Naive thymus-derived CD8-positive, alpha-beta T cell (primary cell): Measurements from ENCODE around the gene MROH9. TPM values are rescaled to one million over a fixed set of nuclear protein-coding genes. Genes with fewer than 3 reads are reported as not detected.
"Not testable (repeated sequence)": the region's sequence is repeated elsewhere in the genome, so short reads cannot be mapped to it uniquely, and the experiment has no call there.

Experiments used
- ATAC-seq, 2 donors: fragments of 150-1000 bp; cut with Tn5 transposase in 1 of 2; sonication (Bioruptor Pico), chemical (Tn5 transposase) in 1 of 2; 1 replicate in 1 of 2; 2 replicates in 1 of 2; pipeline ENCODE4 v1.10.0; 2021; ENCODE audit warnings: mild to moderate bottlenecking in 2 of 2, moderate library complexity in 2 of 2
- POLR2A ChIA-PET: fragments of 350-600 bp; sonication (Branson Sonifier 250); formaldehyde crosslinking; loops from one replicate; lab custom pipeline; 2021; ENCODE audit warnings: antibody characterized with exemption; lab: Charles Lee
- DNase-seq, 10 donors: peaks; one replicate each; pipeline versions ENCODE4 v3.0.0 to v3.0.0-alpha.2; 2020 to 2022
- H3K27ac Mint-ChIP-seq, 10 donors: one replicate each; pipeline ENCODE4 v1.8.0; 2020 to 2022; ENCODE audit warnings: mild to moderate bottlenecking in 10 of 10, mixed read lengths in 10 of 10, moderate library complexity in 4 of 10, inconsistent platforms in 1 of 10
- H3K27me3 Mint-ChIP-seq, 5 donors: one replicate each; pipeline ENCODE4 v1.8.0; 2021 to 2022; ENCODE audit warnings: mixed read lengths in 5 of 5
- H3K36me3 Mint-ChIP-seq, 3 donors: one replicate each; pipeline ENCODE4 v1.8.0; 2020 to 2022; ENCODE audit warnings: mixed read lengths in 3 of 3, mild to moderate bottlenecking in 2 of 3, inconsistent platforms in 1 of 3
- H3K4me1 Mint-ChIP-seq, 4 donors: one replicate each; pipeline ENCODE4 v1.8.0; 2021 to 2022; ENCODE audit warnings: mixed read lengths in 4 of 4
- H3K4me3 Mint-ChIP-seq, 10 donors: one replicate each; pipeline ENCODE4 v1.8.0; 2020 to 2022; ENCODE audit warnings: mild to moderate bottlenecking in 10 of 10, mixed read lengths in 10 of 10, moderate library complexity in 6 of 10, inconsistent platforms in 1 of 10
- H3K9me3 Mint-ChIP-seq, 9 donors: one replicate each; pipeline ENCODE4 v1.8.0; 2020 to 2022; ENCODE audit warnings: mixed read lengths in 9 of 9, mild to moderate bottlenecking in 3 of 9, inconsistent platforms in 1 of 9, moderate library complexity in 1 of 9
- polyA plus RNA-seq, 3 donors: library from polyadenylated mRNA; unstranded; fragments of 300-500 nt; fragmentation: Illumina TruSeq; gene quantifications; one replicate each; pipeline ENCODE4 v1.2.3, GENCODE V29; 2021
- total RNA-seq, 8 experiments: library from RNA in 2 of 8; stranded (reverse) in 2 of 8; gene quantifications; one replicate each; pipeline ENCODE4 v1.2.3 and lab custom pipeline; 2021 to 2026

The MROH9 gene, protein sequence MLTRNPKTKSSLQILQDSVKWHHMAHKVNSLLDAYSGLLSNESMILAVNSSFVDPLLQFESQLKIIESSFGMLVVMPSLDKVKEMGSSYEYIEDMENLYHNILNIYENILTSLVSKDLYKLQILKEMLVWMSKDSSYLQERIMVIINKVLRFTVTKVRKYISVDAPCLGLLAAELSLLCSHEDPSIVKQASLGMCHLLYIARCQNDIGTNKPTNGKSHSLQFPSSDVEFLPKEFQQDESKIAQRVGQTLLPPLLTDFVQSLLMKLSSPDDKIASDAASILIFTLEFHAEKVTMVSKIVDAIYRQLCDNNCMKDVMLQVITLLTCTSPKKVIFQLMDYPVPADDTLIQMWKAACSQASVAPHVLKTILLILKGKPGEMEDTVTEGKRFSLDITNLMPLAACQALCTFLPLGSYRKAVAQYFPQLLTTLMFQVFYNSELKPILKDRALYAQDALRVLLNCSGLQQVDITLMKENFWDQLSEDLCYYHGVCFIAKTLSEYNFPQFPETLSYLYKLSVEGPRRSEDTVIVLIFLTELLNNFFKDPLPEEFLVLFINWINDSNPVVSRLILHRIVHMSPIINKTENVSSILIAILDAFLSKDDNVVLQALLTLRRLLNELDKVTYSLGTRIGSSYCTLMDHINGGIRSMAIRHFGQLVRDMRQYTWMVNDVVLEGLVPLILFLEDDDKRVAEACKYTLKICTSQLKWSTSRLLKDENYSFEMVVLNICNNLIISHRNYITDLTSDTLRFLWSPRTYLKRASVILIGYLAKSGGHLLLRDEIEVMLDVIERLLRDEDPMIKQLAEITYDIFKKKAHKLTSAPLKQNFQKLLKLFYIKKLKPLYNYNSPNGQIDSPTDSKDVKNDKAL
- total RNA-seq = not detected
- polyA plus RNA-seq = not detected
- 0 reads per million in 6 experiments for total RNA-seq (lab: John Stamatoyannopoulos, UW)

- no peak for ATAC-seq
- POLR2A ChIA-PET = no interaction called here
- H3K4me1 Mint-ChIP-seq = no peaks in the 10 kb centered on the region
- DNase-seq = no peak
- H3K27ac Mint-ChIP-seq = no peak within 1 kb of the TSS
- peaks cover 4 to 21% (median 16%) of the 10 kb centered on the region in 5 donors for H3K27me3 Mint-ChIP-seq
- H3K9me3 Mint-ChIP-seq = no peaks in the 10 kb centered on the region
- no peaks in the 10 kb centered on the region for H3K36me3 Mint-ChIP-seq
- H3K4me3 Mint-ChIP-seq = no peak within 1 kb of the TSS
Observed at GRCh38 chr1:170935231-170935630, at the start of gene MROH9. Gene MROH9 (plus strand): TSS chr1:170935534. CDS start chr1:170945557, 10,023 bp downstream.

DNA sequence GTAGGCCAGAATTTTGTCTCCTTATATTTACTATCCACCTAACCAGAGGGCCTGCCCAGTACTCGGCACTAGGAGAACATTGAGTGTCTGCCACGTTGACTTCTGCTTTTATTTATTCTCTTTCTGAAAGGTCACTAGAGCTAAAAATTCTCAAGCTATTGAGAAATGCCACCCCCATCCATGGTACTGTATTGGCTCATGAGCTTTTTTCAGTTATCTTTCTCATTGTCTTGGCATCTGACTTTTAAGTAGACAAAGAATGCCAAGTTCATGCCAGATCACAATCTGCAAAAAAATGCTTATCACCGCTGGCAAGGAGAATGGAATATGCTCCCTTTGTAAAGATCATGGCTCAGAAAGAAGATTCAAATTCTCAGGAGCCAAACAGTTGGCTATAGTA is 49.8 kb upstream of the MROH9 start:
- peaks cover 0 to 12% (median 8%) of the 10 kb centered on the region in 5 donors for H3K27me3 Mint-ChIP-seq
- POLR2A ChIA-PET = no interaction called here
- ATAC-seq (no peak), DNase-seq (no peak)
- H3K27ac Mint-ChIP-seq = no peak overlapping the region
- peaks cover 0 to 4% (median 0%) of the 10 kb centered on the region in 9 donors for H3K9me3 Mint-ChIP-seq
- H3K36me3 Mint-ChIP-seq = no peaks in the 10 kb centered on the region
- H3K4me1 Mint-ChIP-seq = no peaks in the 10 kb centered on the region
- H3K4me3 Mint-ChIP-seq = no peak overlapping the region

GRCh38 chr1:170886460-170886859 is 48.9 kb upstream of the MROH9 start:
- no peaks in the 10 kb centered on the region for H3K36me3 Mint-ChIP-seq
- POLR2A ChIA-PET = no interaction called here
- DNase-seq = no peak
- H3K27me3 Mint-ChIP-seq = peaks cover 0 to 13% (median 10%) of the 10 kb centered on the region in 5 donors
- ATAC-seq = no peak
- H3K9me3 Mint-ChIP-seq = peaks cover 0 to 4% (median 0%) of the 10 kb centered on the region in 9 donors
- H3K4me1 Mint-ChIP-seq = no peaks in the 10 kb centered on the region
- H3K27ac Mint-ChIP-seq = no peak overlapping the region
- no peak overlapping the region for H3K4me3 Mint-ChIP-seq

DNA sequence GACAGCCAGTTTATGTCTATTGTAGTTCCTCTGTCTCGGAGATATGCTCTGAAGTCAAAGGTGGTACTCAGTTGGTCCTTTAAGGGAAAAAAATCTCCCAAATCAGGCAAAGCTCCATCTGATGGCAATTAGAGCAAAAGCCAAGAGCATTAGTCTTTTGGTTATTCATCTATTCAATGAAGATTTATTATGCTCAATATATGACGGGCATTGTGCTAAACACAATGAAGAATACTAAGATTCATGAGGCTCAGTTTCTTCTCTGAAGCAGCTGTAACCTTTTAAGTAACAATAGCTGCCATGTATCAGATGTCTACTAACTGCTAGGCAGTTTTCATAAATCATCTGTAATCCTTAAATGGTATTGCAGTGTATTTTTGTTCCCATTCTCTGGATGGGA is 47.6 kb upstream of the MROH9 start:
- ATAC-seq (no peak), DNase-seq (no peak)
- H3K9me3 Mint-ChIP-seq = peaks cover 0 to 4% (median 0%) of the 10 kb centered on the region in 9 donors
- H3K36me3 Mint-ChIP-seq = no peaks in the 10 kb centered on the region
- H3K4me3 Mint-ChIP-seq = no peak overlapping the region
- H3K27me3 Mint-ChIP-seq = peaks cover 0 to 16% (median 10%) of the 10 kb centered on the region in 5 donors
- H3K27ac Mint-ChIP-seq = no peak overlapping the region
- H3K4me1 Mint-ChIP-seq = no peaks in the 10 kb centered on the region
- POLR2A ChIA-PET = no interaction called here

GRCh38 chr1:170891872-170892271 is 43.5 kb upstream of the MROH9 start:
- Mint-ChIP-seq H3K9me3 (peaks cover 0 to 2% (median 0%) of the 10 kb centered on the region in 9 donors), H3K4me1 (no peaks in the 10 kb centered on the region), H3K27ac (no peak overlapping the region), H3K27me3 (peaks cover 2 to 28% (median 11%) of the 10 kb centered on the region in 5 donors), H3K4me3 (no peak overlapping the region), H3K36me3 (no peaks in the 10 kb centered on the region)
- DNase-seq = no peak
- no peak for ATAC-seq
- POLR2A ChIA-PET = no interaction called here

GRCh38 chr1:170893655-170894297 is 41.6 kb upstream of the MROH9 start:
- H3K4me1 Mint-ChIP-seq = no peaks in the 10 kb centered on the region
- peaks cover 0 to 2% (median 0%) of the 10 kb centered on the region in 9 donors for H3K9me3 Mint-ChIP-seq
- H3K27me3 Mint-ChIP-seq = peaks cover 6 to 40% (median 30%) of the 10 kb centered on the region in 5 donors
- POLR2A ChIA-PET = no interaction called here
- no peaks in the 10 kb centered on the region for H3K36me3 Mint-ChIP-seq
- DNase-seq = no peak
- no peak overlapping the region for H3K27ac Mint-ChIP-seq
- no peak overlapping the region for H3K4me3 Mint-ChIP-seq
- no peak for ATAC-seq

DNA sequence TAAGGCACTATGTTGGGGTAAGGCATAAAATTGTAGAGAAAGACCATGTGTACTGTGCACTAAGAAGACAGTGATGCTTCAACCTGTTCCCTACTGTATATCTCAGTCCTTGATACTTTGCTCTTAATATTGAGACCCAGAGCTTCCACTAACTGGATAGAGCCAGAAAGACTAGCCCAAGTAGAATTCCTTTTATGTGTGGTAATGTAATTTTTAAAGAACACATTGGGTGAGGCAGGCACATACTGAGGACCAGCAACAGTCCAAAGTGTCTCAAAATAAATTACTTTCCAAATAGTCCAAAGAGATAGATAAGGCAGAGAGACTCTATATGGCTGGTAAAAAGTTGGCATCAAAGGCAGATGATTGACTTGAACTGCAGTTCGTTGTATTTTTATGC is 31.4 kb upstream of the MROH9 start:
- no peaks in the 10 kb centered on the region for H3K36me3 Mint-ChIP-seq
- ATAC-seq = no peak
- peaks cover 0 to 2% (median 0%) of the 10 kb centered on the region in 9 donors for H3K9me3 Mint-ChIP-seq
- POLR2A ChIA-PET = no interaction called here
- H3K4me1 Mint-ChIP-seq = no peaks in the 10 kb centered on the region
- no peak overlapping the region for H3K4me3 Mint-ChIP-seq
- no peak for DNase-seq
- peaks cover 5 to 21% (median 7%) of the 10 kb centered on the region in 5 donors for H3K27me3 Mint-ChIP-seq
- no peak overlapping the region for H3K27ac Mint-ChIP-seq

DNA sequence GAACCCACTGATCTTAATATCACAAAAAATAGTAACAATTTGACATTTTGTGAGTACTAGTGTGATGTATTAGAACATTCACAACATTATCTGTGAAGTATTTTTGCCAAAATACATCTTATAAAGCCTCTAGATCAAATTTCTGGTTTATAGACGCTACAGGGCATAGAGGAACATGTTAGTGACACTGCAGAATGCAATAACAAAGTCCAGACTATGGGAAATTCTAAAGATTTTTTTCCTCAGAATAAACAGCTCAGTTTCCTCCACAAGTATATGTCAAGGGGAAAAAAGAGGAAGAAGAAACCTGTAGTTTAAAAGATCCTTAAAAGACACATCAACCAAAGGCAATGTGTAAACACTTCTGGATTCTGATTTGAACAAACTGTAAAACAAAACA is 26.4 kb upstream of the MROH9 start:
- no peaks in the 10 kb centered on the region for H3K4me1 Mint-ChIP-seq
- ATAC-seq = no peak
- H3K27me3 Mint-ChIP-seq = peaks cover 2 to 21% (median 6%) of the 10 kb centered on the region in 5 donors
- H3K36me3 Mint-ChIP-seq = no peaks in the 10 kb centered on the region
- no peak overlapping the region for H3K4me3 Mint-ChIP-seq
- no peak for DNase-seq
- POLR2A ChIA-PET = no interaction called here
- H3K9me3 Mint-ChIP-seq = no peaks in the 10 kb centered on the region
- H3K27ac Mint-ChIP-seq = no peak overlapping the region

DNA sequence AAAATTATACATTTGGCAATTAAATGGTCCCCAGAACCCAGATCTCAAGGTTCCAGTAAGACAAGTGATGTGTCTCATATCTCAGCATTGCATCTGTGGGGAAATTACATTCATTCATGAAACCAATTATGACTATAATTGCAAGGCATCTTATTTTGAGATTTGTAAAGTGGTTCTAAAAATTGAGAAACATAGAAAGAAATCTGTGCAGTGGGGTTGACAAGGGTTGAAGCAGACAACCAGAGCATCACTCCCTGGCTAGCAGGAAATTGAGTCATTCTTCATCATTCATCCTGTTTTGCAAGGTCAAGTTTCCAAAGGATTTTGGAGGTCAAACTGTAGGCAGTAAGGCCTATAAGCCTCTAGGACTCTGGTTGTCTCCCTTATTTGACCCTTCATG is 25.1 kb upstream of the MROH9 start:
- no peak overlapping the region for H3K4me3 Mint-ChIP-seq
- POLR2A ChIA-PET = no interaction called here
- H3K4me1 Mint-ChIP-seq = no peaks in the 10 kb centered on the region
- ATAC-seq (no peak), DNase-seq (no peak)
- no peaks in the 10 kb centered on the region for H3K36me3 Mint-ChIP-seq
- H3K27ac Mint-ChIP-seq = no peak overlapping the region
- peaks cover 5 to 21% (median 8%) of the 10 kb centered on the region in 5 donors for H3K27me3 Mint-ChIP-seq
- no peaks in the 10 kb centered on the region for H3K9me3 Mint-ChIP-seq

GRCh38 chr1:170917373-170917772 is 18.0 kb upstream of the MROH9 start:
- Mint-ChIP-seq H3K27me3 (peaks cover 13 to 29% (median 21%) of the 10 kb centered on the region in 5 donors), H3K9me3 (peaks cover 8 to 37% (median 29%) of the 10 kb centered on the region in 9 donors), H3K4me1 (no peaks in the 10 kb centered on the region), H3K27ac (no peak overlapping the region), H3K36me3 (peaks cover 2 to 30% (median 13%) of the 10 kb centered on the region in 3 donors), H3K4me3 (no peak overlapping the region)
- POLR2A ChIA-PET = no interaction called here
- no peak for ATAC-seq
- no peak for DNase-seq

DNA sequence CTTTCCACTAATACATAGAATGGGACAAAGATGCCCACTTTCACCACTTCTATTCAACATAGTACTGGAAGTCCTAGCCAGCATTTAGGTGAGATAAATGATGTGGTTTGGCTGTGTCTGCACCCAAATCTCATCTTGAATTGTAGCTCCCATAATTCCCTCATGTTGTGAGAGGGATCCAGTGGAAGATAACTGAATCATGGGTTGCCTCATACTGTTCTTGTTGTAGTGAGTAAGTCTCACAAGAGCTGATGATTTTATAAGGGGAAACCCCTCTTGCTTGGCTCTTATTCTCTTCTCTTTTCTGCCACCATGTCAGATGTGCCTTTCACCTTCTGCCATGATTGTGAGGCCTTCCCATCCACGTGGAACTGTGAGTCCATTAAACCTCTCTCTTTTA is 10.7 kb upstream of the MROH9 start:
- H3K4me3 Mint-ChIP-seq, H3K4me1 Mint-ChIP-seq, ATAC-seq, H3K27me3 Mint-ChIP-seq, POLR2A ChIA-PET, H3K27ac Mint-ChIP-seq, DNase-seq: not testable (repeated sequence)
- peaks cover 8 to 34% (median 23%) of the 10 kb centered on the region in 9 donors for H3K9me3 Mint-ChIP-seq
- peaks cover 2 to 19% (median 11%) of the 10 kb centered on the region in 3 donors for H3K36me3 Mint-ChIP-seq

- ATAC-seq = no peak
- no peaks in the 10 kb centered on the region for H3K4me1 Mint-ChIP-seq
- H3K36me3 Mint-ChIP-seq = no peaks in the 10 kb centered on the region
- H3K4me3 Mint-ChIP-seq = no peak overlapping the region
- no peak overlapping the region for H3K27ac Mint-ChIP-seq
- POLR2A ChIA-PET = no interaction called here
- no peaks in the 10 kb centered on the region for H3K9me3 Mint-ChIP-seq
- H3K27me3 Mint-ChIP-seq = peaks cover 3 to 17% (median 5%) of the 10 kb centered on the region in 5 donors
- no peak for DNase-seq
Observed at GRCh38 chr1:170927955-170928840, 7.1 kb upstream of the MROH9 start.
